Heart right ventricle (tissue), 16 donors: Measurements from ENCODE around the gene RASSF7. TPM values are rescaled to one million over a fixed set of nuclear protein-coding genes. Genes with fewer than 3 reads are reported as not detected.
A peak's percentile ranks its signal among the peaks of the same experiment; 100 is the strongest.

Experiments used
- ATAC-seq, 8 donors: fragments of 200-7000 bp; cut with Tn5 transposase; one replicate each; pipeline ENCODE4 v1.9.1; 2020; ENCODE audit warnings: mild to moderate bottlenecking in 8 of 8, moderate library complexity in 8 of 8, moderate number of reproducible peaks in 1 of 8
- DNase-seq, 2 donors: peaks; one replicate each; pipeline ENCODE4 v3.0.0-alpha.2; 2020
- H3K27ac ChIP-seq, 10 donors: fragments of 200-600 bp; sonication (generic) in 2 of 10; one replicate each; pipeline versions ENCODE4 v1.5.0 to v1.8.0; 2020 to 2022; ENCODE audit warnings: mild to moderate bottlenecking in 3 of 10
- H3K27me3 ChIP-seq, 7 donors: fragments of 200-600 bp; one replicate each; pipeline ENCODE4 v1.8.0; 2021 to 2022; ENCODE audit warnings: mild to moderate bottlenecking in 2 of 7
- H3K36me3 ChIP-seq, 9 donors: fragments of 200-600 bp; sonication (generic) in 1 of 9; one replicate each; pipeline versions ENCODE4 v1.5.0 to v1.8.0; 2020 to 2022; ENCODE audit warnings: mild to moderate bottlenecking in 2 of 9
- H3K4me1 ChIP-seq, 9 donors: fragments of 200-600 bp; sonication (generic) in 1 of 9; one replicate each; pipeline versions ENCODE4 v1.5.0 to v1.8.0; 2020 to 2022; ENCODE audit warnings: mild to moderate bottlenecking in 4 of 9
- H3K4me3 ChIP-seq, 10 donors: fragments of 200-600 bp; sonication (generic) in 2 of 10; one replicate each; pipeline versions ENCODE4 v1.5.0 to v1.8.0; 2020 to 2022; ENCODE audit warnings: mild to moderate bottlenecking in 7 of 10, moderate library complexity in 2 of 10
- H3K9me3 ChIP-seq, 11 donors: fragments of 200-600 bp in 10 of 11; sonication (generic) in 2 of 11; one replicate each; pipeline versions ENCODE4 v1.5.0 to v1.8.0; 2013 to 2022; ENCODE audit warnings: mild to moderate bottlenecking in 2 of 11, control low read depth in 1 of 11, moderate library complexity in 1 of 11
- CTCF ChIP-seq, 9 donors: fragments of 200-600 bp; sonication (generic) in 2 of 9; IDR thresholded peaks; one replicate each; pipeline versions ENCODE4 v1.5.0 to v1.8.0; 2021 to 2022; ENCODE audit warnings: antibody characterized with exemption in 9 of 9, mild to moderate bottlenecking in 5 of 9, moderate library complexity in 1 of 9
- WGBS, 2 donors: extraction: QIAGEN DNeasy Blood & Tissue Kit; methylation state at CpG; one replicate each; pipeline ENCODE4 v1.1.7; 2013; ENCODE audit warnings: inconsistent platforms in 1 of 2; 5-methylcytosine and 5-hydroxymethylcytosine counted together
- intact Hi-C, 10 donors: fragments of 100-400 bp; cut with DNase I; formaldehyde crosslinking; loops; one replicate each; pipeline versions ENCODE4 v1.11.1 to v1.14.2; 2022
- polyA plus RNA-seq, 2 donors: library from polyadenylated mRNA; stranded (reverse); fragments of 200-250 nt; gene quantifications; one replicate each; pipeline ENCODE4 v1.2.3, GENCODE V29; 2013
- total RNA-seq, 10 donors: library from RNA; stranded (reverse); fragmentation: NEBNext Ultra II Directional in 3 of 10; extraction: Animal tissue kit (Norgen Biotek cat#: 25700) in 3 of 10; gene quantifications; one replicate each; pipeline versions ENCODE4 v1.2.1 to v1.2.4, GENCODE V29; 2021 to 2023
- donor health status: Arrhythmogenic right ventricular cardiomyopathy.
- donor health status: ischemic (EF 13 %, LVEDD 7.1; RV severe dilation, severe dysfunction).
- donor health status: healthy with polysubstance abuse.
- donor health status: DM: no; HTN: yes; CAD: no.
- donor health status: DM: no; HTN: no; CAD: no.
- donor health status: ischemic (EF 25% LVEDD 6.9; RV normal size, moderate dysfunction).
- donor health status: ischemic (EF 25% LVEDD 5.7; RV mildly dilated, moderate dysfunction).
- donor health status: healthy.
- donor health status: DM: yes; HTN: yes; CAD: no.
- donor health status: Ischemic cardiomyopathy.
- donor health status: ischemic (EF 35%, LVEDD 5.7; RV mildly dilated, moderate dysfunction).
- donor health status: nonischemic (EF 11% LVEDD 7.7; RV severe dilation, severe dysfunction).
- donor health status: DM: yes; HTN: yes; CAD: no.
- donor health status: PGD.
- donor health status: ischemic (EF 29% LVEDD 5.4; RV normal size, mild dysfunction).
- donor health status: nonischemic (EF 23%, LVEDD 6.1; RV moderate dilation, normal function).

Gene RASSF7
- total and polyA plus RNA-seq, 12 donors = 0.96 to 14.2 (median 2.3) TPM

DNA sequence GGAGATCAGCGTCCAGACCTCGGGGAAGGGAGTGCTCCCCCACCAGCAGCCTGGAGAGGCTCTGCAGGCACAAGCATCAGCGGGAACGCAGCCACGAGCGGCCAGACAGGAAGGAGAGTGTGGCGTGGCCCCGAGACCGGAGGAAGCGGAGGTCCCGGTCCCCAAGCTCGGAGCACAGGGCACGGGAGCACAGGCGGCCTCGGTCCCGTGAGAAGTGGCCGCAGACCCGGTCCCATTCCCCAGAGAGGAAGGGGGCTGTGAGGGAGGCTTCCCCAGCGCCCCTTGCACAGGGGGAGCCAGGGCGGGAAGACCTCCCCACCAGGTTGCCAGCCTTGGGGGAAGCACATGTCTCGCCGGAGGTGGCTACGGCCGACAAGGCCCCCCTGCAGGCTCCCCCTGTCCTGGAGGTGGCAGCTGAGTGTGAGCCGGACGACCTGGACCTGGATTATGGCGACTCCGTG lies 48.1 kb downstream of the RASSF7 start:
- Histone ChIP-seq H3K9me3 (no peaks in the 10 kb centered on the region), H3K27me3 (no peaks in the 10 kb centered on the region), H3K36me3 (peaks cover 0 to 100% (median 79%) of the 10 kb centered on the region in 9 donors), H3K27ac (peak overlapping the region in 5 of 10 donors; percentile 32 to 65 (median 43)), H3K4me1 (peaks cover 3 to 35% (median 15%) of the 10 kb centered on the region in 9 donors), H3K4me3 (peak overlapping the region in 1 of 10 donors; percentile 3)
- TF ChIP-seq CTCF (IDR thresholded peaks at IDR 0.05) = no peak
- intact Hi-C loops = no loop called here
- DNase-seq (peak; percentile 34 to 51), ATAC-seq (peak in 2 of 8 donors; percentile 20 to 26)
- WGBS, 2 donors = 60 to 66% methylated on average over 28 of the region's 28 CpGs

DNA sequence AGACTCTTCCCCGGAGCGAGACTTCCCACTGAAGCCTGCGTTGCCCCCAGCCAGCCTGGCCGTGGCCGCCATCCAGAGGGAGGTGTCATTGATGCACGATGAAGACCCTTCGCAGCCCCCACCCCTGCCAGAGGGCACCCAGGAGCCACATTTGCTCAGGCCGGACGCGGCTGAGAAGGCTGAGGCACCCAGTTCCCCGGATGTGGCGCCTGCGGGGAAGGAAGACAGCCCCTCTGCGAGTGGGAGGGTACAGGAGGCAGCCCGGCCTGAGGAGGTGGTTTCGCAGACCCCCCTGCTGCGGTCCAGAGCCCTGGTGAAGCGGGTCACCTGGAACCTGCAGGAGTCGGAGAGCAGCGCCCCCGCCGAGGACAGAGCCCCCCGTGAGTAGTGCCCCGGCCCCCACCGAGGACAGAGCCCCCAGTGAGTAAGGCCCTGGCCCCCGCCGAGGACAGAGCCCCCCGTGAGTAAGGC lies 48.6 kb downstream of the RASSF7 start:
- no peaks in the 10 kb centered on the region for H3K9me3 ChIP-seq
- WGBS, 2 donors = 93 to 97% methylated on average over 28 of the region's 28 CpGs
- H3K4me3 ChIP-seq = no peak overlapping the region
- ATAC-seq (no peak), DNase-seq (no peak)
- H3K4me1 ChIP-seq = peaks cover 6 to 41% (median 21%) of the 10 kb centered on the region in 9 donors
- no peak for TF ChIP-seq CTCF (IDR thresholded peaks at IDR 0.05)
- peaks cover 0 to 100% (median 74%) of the 10 kb centered on the region in 9 donors for H3K36me3 ChIP-seq
- intact Hi-C loops = no loop called here
- peak overlapping the region in 2 of 10 donors; percentile 34 to 65 for H3K27ac ChIP-seq
- H3K27me3 ChIP-seq = no peaks in the 10 kb centered on the region

DNA sequence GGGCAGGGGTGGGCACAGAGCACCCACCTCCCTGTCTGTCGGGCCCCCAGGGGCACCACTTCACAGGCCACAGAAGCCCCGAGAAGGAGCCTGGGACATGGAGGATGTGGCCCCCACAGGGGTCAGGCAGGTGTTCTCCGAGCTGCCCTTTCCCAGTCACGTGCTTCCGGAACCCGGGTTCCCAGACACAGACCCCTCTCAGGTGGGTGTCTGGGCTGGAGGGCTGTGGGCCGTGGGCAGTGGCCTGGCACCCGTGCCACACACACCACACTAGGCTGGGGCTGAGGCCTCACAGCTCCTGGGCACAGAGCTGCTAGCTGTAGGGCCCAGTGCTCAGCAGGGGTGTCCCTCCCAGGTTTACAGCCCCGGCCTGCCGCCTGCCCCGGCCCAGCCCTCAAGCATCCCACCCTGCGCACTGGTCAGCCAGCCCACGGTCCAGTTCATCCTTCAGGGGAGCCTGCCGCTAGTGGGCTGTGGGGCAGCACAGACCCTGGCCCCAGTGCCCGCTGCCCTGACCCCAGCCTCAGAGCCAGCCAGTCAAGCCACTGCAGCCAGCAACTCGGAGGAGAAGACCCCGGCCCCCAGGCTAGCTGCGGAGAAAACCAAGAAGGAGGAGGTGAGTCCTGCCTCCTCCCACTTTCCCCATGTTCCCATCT lies 49.5 kb downstream of the RASSF7 start:
- WGBS, 2 donors = 95 to 97% methylated on average over 18 of the region's 18 CpGs

More for the DNA sequence above, 49.5 kb downstream of the RASSF7 start:
- DNase-seq = no peak
- Histone ChIP-seq H3K27me3 (no peaks in the 10 kb centered on the region), H3K4me3 (no peak overlapping the region), H3K9me3 (no peaks in the 10 kb centered on the region), H3K4me1 (peaks cover 13 to 50% (median 30%) of the 10 kb centered on the region in 9 donors), H3K27ac (no peak overlapping the region), H3K36me3 (peaks cover 0 to 98% (median 68%) of the 10 kb centered on the region in 9 donors)
- intact Hi-C loops = loop anchor here in 1 of 10 donors (5.0 kb wide), 1 partner anchor 33 kb away; the partner anchor contains the start of gene PHRF1
- no peak for TF ChIP-seq CTCF (IDR thresholded peaks at IDR 0.05)
- no peak for ATAC-seq
